Measurements from ENCODE around the gene NAGS.
"Not testable (repeated sequence)": the region's sequence is repeated elsewhere in the genome, so short reads cannot be mapped to it uniquely, and the experiment has no call there.

Gene NAGS

DNA sequence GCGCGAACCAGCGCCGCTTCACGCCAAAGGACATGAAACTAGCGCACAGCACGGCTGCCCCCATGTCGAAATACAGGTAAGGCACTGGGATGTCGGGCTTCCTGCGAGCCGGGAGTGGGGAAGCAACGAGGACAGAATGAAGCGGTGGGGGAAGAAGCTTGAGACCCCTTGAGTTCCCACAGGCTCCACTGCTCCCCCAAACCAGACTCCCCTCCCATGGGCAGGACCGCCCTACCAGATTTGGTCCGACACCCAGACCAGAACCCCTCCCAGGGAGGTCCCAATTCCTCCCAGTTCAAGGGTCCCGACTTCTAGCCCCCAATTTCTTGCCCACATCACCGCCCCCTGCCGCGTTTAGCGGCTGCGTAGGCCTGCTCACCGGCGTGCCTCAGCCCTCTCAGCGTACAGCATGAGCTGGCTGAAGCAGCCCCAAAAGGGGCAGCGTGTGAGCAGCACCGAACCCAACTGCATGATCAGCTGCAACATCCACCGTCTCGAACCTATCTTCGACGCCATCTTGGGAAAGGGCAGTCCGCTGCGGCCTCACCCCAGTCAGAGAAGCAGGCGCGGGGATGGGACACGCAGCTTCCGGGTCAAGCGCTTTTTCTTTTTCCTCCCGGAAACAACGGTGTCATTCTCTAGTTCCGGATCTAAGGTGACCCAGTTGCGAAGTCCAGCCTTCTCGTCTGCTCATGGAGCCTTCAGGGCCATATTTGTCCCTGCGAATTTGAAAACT lies 10.2 kb downstream of the NAGS start, which contains the start of gene TMEM101:
TSS of gene TMEM101 (minus strand) at position 527 of the 736 bp plus-strand sequence. CDS start at position 516, 11 bp downstream.
- peak within 1 kb of the TSS; percentile 76 to 89 for H3K4me3 ChIP-seq (ENCODE audit: low read length in 2 of 2)
- no peak within 1 kb of the TSS for H2BK120ac ChIP-seq (ENCODE audit: low read depth, low read length)
- H3K18ac ChIP-seq (ENCODE audit: low read length): peak within 1 kb of the TSS; percentile 91
- no peaks in the 10 kb centered on the region for H3K27me3 ChIP-seq (ENCODE audit: control insufficient read depth in 3 of 3, insufficient read depth in 3 of 3, low read depth in 1 of 3, low read length in 3 of 3)
- peak within 1 kb of the TSS; percentile 80 for H3K23ac ChIP-seq (ENCODE audit: low read depth, low read length, poor library complexity)
- no peak within 1 kb of the TSS for H2BK5ac ChIP-seq (ENCODE audit: low read length)
- peaks cover 0 to 5% of the 10 kb centered on the region in 2 donors for H3K4me1 ChIP-seq (ENCODE audit: control insufficient read depth in 2 of 2, insufficient read depth in 1 of 2, low read depth in 1 of 2, low read length in 2 of 2)
- no peaks in the 10 kb centered on the region for H3K79me1 ChIP-seq (ENCODE audit: low read depth, low read length)
- H4K91ac ChIP-seq (ENCODE audit: low read depth, low read length, poor library complexity): no peak within 1 kb of the TSS
- H3K9ac ChIP-seq (ENCODE audit: low read depth, low read length, poor library complexity): peak within 1 kb of the TSS; percentile 97
- peak within 1 kb of the TSS; percentile 86 for H3K27ac ChIP-seq (replicated peaks; ENCODE audit: low read length)
- H2BK12ac ChIP-seq (ENCODE audit: low read length): no peak within 1 kb of the TSS
- H3K14ac ChIP-seq (ENCODE audit: low read length): peak within 1 kb of the TSS; percentile 56
- no peak within 1 kb of the TSS for H2BK15ac ChIP-seq (ENCODE audit: low read length)
- peak within 1 kb of the TSS; percentile 19 for H4K8ac ChIP-seq (ENCODE audit: low read depth, low read length)
- DNase-seq (ENCODE audit: low spot score): peak; percentile 87
- no peaks in the 10 kb centered on the region for H3K9me3 ChIP-seq (replicated peaks in 1 of 2; ENCODE audit: control insufficient read depth in 2 of 2, insufficient read depth in 1 of 2, low read depth in 1 of 2, low read length in 2 of 2)
- no CpG with 5 or more reads among the region's 43 CpGs for WGBS, 2 donors (ENCODE audit: extremely low coverage in 2 of 2, insufficient read length in 2 of 2, insufficient replicate concordance in 1 of 2)
- H3K4me2 ChIP-seq (ENCODE audit: insufficient read depth, low read length, poor library complexity, severe bottlenecking): peak within 1 kb of the TSS; percentile 95
- H2AK5ac ChIP-seq (ENCODE audit: low read depth, low read length): peak within 1 kb of the TSS; percentile 79
- peaks cover 5 to 9% of the 10 kb centered on the region in 2 donors for H3K36me3 ChIP-seq (replicated peaks in 1 of 2; ENCODE audit: control insufficient read depth in 2 of 2, insufficient read depth in 2 of 2, low read length in 2 of 2)
- peak within 1 kb of the TSS; percentile 84 for H2AFZ ChIP-seq (ENCODE audit: low read length)
- H3K4ac ChIP-seq (ENCODE audit: low read length): no peak within 1 kb of the TSS

DNA sequence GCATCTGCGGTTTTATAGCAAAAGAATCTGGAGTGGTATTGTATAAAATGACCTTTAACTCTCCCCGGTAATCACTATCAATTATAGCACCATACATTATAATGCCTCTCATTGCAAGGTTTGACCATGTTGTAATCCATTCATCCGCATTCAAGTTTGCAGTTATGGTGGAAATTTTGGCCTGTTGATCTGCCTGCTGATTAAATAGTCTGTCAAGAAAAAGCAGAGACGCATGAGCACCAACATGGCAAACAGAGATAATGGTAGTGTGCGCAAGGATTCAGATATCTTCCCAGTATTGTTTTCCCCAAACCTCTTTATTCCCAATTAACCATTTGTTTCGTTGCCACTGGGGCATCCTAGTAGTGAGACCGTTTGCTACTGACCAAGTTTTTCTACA lies 16.8 kb downstream of the NAGS start:
- not testable (repeated sequence) for H2BK15ac ChIP-seq (ENCODE audit: low read length); H2BK120ac ChIP-seq (ENCODE audit: low read depth, low read length); H2BK5ac ChIP-seq (ENCODE audit: low read length); H3K4me3 ChIP-seq (ENCODE audit: low read length in 2 of 2); DNase-seq (ENCODE audit: low spot score); H3K23ac ChIP-seq (ENCODE audit: low read depth, low read length, poor library complexity); H2BK12ac ChIP-seq (ENCODE audit: low read length); H4K91ac ChIP-seq (ENCODE audit: low read depth, low read length, poor library complexity); H3K9me3 ChIP-seq (replicated peaks in 1 of 2; ENCODE audit: control insufficient read depth in 2 of 2, insufficient read depth in 1 of 2, low read depth in 1 of 2, low read length in 2 of 2); H3K27ac ChIP-seq (replicated peaks; ENCODE audit: low read length); H3K27me3 ChIP-seq (ENCODE audit: control insufficient read depth in 3 of 3, insufficient read depth in 3 of 3, low read depth in 1 of 3, low read length in 3 of 3); H2AFZ ChIP-seq (ENCODE audit: low read length); H2AK5ac ChIP-seq (ENCODE audit: low read depth, low read length); H3K4me1 ChIP-seq (ENCODE audit: control insufficient read depth in 2 of 2, insufficient read depth in 1 of 2, low read depth in 1 of 2, low read length in 2 of 2); H3K4me2 ChIP-seq (ENCODE audit: insufficient read depth, low read length, poor library complexity, severe bottlenecking); H4K8ac ChIP-seq (ENCODE audit: low read depth, low read length); H3K14ac ChIP-seq (ENCODE audit: low read length); H3K18ac ChIP-seq (ENCODE audit: low read length); H3K4ac ChIP-seq (ENCODE audit: low read length); H3K9ac ChIP-seq (ENCODE audit: low read depth, low read length, poor library complexity); H3K79me1 ChIP-seq (ENCODE audit: low read depth, low read length)
- WGBS, 2 donors (ENCODE audit: extremely low coverage in 2 of 2, insufficient read length in 2 of 2, insufficient replicate concordance in 1 of 2): no CpG with 5 or more reads among the region's 7 CpGs
- peaks cover 5 to 22% of the 10 kb centered on the region in 2 donors for H3K36me3 ChIP-seq (replicated peaks in 1 of 2; ENCODE audit: control insufficient read depth in 2 of 2, insufficient read depth in 2 of 2, low read length in 2 of 2)

GRCh38 chr17:44022246-44022645 lies 17.8 kb downstream of the NAGS start:
- Histone ChIP-seq H3K14ac (ENCODE audit: low read length) (no peak overlapping the region), H3K27me3 (ENCODE audit: control insufficient read depth in 3 of 3, insufficient read depth in 3 of 3, low read depth in 1 of 3, low read length in 3 of 3) (no peaks in the 10 kb centered on the region), H3K4me1 (ENCODE audit: control insufficient read depth in 2 of 2, insufficient read depth in 1 of 2, low read depth in 1 of 2, low read length in 2 of 2) (no peaks in the 10 kb centered on the region), H3K36me3 (replicated peaks in 1 of 2; ENCODE audit: control insufficient read depth in 2 of 2, insufficient read depth in 2 of 2, low read length in 2 of 2) (peaks cover 5 to 22% of the 10 kb centered on the region in 2 donors), H4K8ac (ENCODE audit: low read depth, low read length) (no peak overlapping the region), H2AK5ac (ENCODE audit: low read depth, low read length) (no peak overlapping the region), H3K79me1 (ENCODE audit: low read depth, low read length) (peaks cover 9% of the 10 kb centered on the region), H3K18ac (ENCODE audit: low read length) (no peak overlapping the region), H3K4me2 (ENCODE audit: insufficient read depth, low read length, poor library complexity, severe bottlenecking) (no peak overlapping the region), H3K27ac (replicated peaks; ENCODE audit: low read length) (no peak overlapping the region), H3K4ac (ENCODE audit: low read length) (no peak overlapping the region), H2BK120ac (ENCODE audit: low read depth, low read length) (no peak overlapping the region), H3K4me3 (ENCODE audit: low read length in 2 of 2) (no peak overlapping the region), H2BK5ac (ENCODE audit: low read length) (no peak overlapping the region), H4K91ac (ENCODE audit: low read depth, low read length, poor library complexity) (no peak overlapping the region), H2BK15ac (ENCODE audit: low read length) (no peak overlapping the region), H3K9me3 (replicated peaks in 1 of 2; ENCODE audit: control insufficient read depth in 2 of 2, insufficient read depth in 1 of 2, low read depth in 1 of 2, low read length in 2 of 2) (no peaks in the 10 kb centered on the region), H2AFZ (ENCODE audit: low read length) (no peak overlapping the region), H3K9ac (ENCODE audit: low read depth, low read length, poor library complexity) (no peak overlapping the region), H2BK12ac (ENCODE audit: low read length) (no peak overlapping the region), H3K23ac (ENCODE audit: low read depth, low read length, poor library complexity) (no peak overlapping the region)
- no peak for DNase-seq (ENCODE audit: low spot score)
- no CpG with 5 or more reads among the region's 2 CpGs for WGBS, 2 donors (ENCODE audit: extremely low coverage in 2 of 2, insufficient read length in 2 of 2, insufficient replicate concordance in 1 of 2)

DNA sequence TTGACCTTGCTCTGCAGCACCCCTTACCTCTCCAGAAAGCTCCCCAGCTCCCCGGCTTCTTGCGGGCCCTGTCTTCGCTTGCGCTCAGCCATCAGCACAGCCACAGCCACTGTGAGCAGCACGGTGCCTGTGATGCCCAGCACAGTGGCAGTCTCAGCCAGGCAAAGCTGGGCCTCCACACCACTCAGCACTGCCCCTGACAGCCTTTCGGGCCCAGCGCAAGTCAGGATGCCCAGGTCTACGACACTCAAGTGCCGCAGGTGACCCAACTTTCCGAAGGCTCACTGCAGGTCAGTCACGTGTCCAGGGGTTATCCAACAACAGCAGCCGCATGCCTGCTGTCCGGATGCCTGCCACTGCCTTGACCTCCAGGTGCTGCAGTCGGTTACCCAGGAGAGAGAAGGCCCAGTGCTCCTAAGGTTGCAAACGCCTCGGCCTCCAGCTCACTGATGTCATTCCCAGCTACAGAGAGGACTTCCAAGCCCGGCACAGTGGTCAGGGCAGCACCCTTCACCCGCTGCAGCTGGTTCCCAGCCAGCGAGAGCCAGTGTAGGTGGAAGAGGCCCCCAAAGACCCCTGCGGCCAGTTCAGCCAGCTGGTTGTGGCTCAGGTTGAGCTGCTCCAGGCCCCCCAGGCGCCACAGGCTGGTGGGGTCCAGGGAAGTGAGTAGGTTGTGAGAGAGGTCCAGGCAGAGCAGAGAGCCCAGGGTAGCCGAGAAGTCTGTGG lies 19.3 kb downstream of the NAGS start:
- Histone ChIP-seq H3K18ac (ENCODE audit: low read length) (no peak overlapping the region), H3K4ac (ENCODE audit: low read length) (no peak overlapping the region), H3K27me3 (ENCODE audit: control insufficient read depth in 3 of 3, insufficient read depth in 3 of 3, low read depth in 1 of 3, low read length in 3 of 3) (no peaks in the 10 kb centered on the region), H3K4me3 (ENCODE audit: low read length in 2 of 2) (peak overlapping the region in 1 of 2 donors; percentile 40), H3K36me3 (replicated peaks in 1 of 2; ENCODE audit: control insufficient read depth in 2 of 2, insufficient read depth in 2 of 2, low read length in 2 of 2) (peaks cover 6 to 31% of the 10 kb centered on the region in 2 donors), H3K9ac (ENCODE audit: low read depth, low read length, poor library complexity) (peak overlapping the region; percentile 56), H2BK15ac (ENCODE audit: low read length) (no peak overlapping the region), H2AK5ac (ENCODE audit: low read depth, low read length) (peak overlapping the region; percentile 29), H2BK5ac (ENCODE audit: low read length) (peak overlapping the region; percentile 22), H2AFZ (ENCODE audit: low read length) (no peak overlapping the region), H4K91ac (ENCODE audit: low read depth, low read length, poor library complexity) (no peak overlapping the region), H3K14ac (ENCODE audit: low read length) (no peak overlapping the region), H3K9me3 (replicated peaks in 1 of 2; ENCODE audit: control insufficient read depth in 2 of 2, insufficient read depth in 1 of 2, low read depth in 1 of 2, low read length in 2 of 2) (no peaks in the 10 kb centered on the region), H3K4me2 (ENCODE audit: insufficient read depth, low read length, poor library complexity, severe bottlenecking) (no peak overlapping the region), H4K8ac (ENCODE audit: low read depth, low read length) (no peak overlapping the region), H2BK12ac (ENCODE audit: low read length) (no peak overlapping the region), H3K27ac (replicated peaks; ENCODE audit: low read length) (no peak overlapping the region), H2BK120ac (ENCODE audit: low read depth, low read length) (no peak overlapping the region), H3K4me1 (ENCODE audit: control insufficient read depth in 2 of 2, insufficient read depth in 1 of 2, low read depth in 1 of 2, low read length in 2 of 2) (no peaks in the 10 kb centered on the region), H3K79me1 (ENCODE audit: low read depth, low read length) (peaks cover 9% of the 10 kb centered on the region), H3K23ac (ENCODE audit: low read depth, low read length, poor library complexity) (peak overlapping the region; percentile 52)
- DNase-seq (ENCODE audit: low spot score): no peak
- WGBS, 2 donors (ENCODE audit: extremely low coverage in 2 of 2, insufficient read length in 2 of 2, insufficient replicate concordance in 1 of 2): no CpG with 5 or more reads among the region's 22 CpGs

All from neuronal stem cell (in vitro differentiated cells).